LNCAP (cell line): Measurements from ENCODE around the gene CDKAL1.

Experiments used
- CTCF ChIP-seq: fragments of 450-650 bp; IDR thresholded peaks from 2 replicates; pipeline ENCODE4 v1.5.1; 2017; ENCODE audit warnings: mild to moderate bottlenecking

The CDKAL1 gene

DNA sequence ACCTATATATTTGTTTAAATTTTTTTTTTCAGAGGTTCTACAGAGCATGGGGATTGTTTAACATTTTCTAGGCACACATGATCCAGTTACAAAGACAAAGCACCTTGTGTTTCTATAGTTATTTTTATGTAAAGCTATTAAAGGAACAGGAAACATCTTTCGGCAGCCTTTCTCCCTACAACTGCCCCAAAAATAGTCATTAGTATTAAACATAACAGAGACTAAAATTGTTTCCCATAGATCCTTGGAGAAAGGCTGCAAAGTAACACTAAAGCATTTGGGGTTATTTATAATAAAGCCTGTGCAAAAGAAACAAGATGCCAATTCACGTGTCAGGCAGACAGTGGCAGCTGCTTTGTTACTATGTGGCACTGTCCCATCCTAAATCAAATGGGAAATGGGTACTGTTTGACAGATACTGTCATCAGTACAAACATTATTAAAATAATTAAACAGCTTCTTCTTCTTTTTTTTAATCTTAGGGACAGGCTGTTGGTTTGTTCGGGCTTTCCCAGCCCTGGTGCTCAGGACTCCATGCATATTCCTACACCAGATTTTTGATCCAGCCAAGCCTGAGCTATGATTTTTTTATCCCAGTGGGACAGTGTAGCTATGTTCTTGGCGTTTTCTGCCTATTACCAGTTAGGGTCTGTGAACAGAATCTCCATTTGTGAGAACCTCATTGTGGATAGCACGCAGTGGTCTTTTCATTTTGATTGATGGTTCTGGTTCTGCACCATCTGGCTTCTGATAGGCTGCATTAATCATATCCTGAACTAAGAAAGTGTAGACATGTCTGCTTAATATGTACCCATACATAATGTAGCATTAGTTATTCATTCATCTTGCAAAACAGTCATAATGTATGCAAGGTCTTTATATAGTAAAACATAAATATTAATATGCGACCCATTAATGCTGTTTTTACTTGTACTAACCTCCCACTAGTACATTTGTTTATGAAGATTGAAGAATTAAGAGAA, 598.9 kb downstream of the CDKAL1 start:
- TF ChIP-seq CTCF = no peak

- no peak for TF ChIP-seq CTCF
Observed at GRCh38 chr6:21133901-21134300, 599.6 kb downstream of the CDKAL1 start.

DNA sequence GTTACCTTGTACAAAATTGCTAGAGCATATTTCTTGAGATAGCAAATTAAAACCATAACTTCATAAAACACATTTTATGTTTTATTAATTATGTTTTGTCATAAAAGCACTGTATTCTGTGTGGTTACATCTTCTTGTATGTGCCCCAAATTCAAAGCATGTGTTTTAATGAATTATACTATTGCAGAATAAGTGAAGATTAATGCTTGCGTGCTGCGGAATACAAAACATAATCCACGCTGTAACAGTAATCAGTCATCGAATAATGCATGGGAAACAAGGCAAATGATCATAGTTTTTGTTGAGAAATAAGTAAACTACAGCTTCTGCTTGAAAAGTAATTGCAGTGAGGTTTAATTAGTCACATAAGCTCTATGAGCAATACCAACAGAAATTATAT, 600.1 kb downstream of the CDKAL1 start:
- no peak for TF ChIP-seq CTCF

DNA sequence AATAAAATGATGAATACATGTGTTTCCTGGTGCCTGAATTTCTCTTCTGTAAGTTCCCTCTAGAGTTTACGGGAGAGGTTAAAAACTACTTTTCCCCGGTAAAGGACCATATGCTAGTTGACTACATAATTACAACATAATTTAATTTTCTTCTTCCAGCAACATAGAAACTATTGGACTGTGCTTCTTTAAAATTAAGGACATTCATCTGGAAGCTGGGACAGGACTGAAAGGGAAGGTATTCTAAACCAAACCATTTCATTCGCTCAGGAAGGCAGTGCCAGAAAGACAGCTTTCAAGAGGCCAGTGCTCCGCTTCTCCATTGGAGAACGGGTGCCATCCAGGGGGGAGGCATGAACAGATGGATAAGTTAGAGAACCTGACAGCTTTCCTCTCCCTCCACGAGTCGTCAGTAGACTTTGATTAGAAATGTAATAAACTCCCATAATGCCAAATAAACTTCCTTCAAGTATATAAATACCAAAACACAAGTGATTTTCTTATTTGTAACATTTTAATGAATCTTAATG, 601.3 kb downstream of the CDKAL1 start:
- no peak for TF ChIP-seq CTCF

GRCh38 chr6:21137700-21138335, 603.6 kb downstream of the CDKAL1 start:
- TF ChIP-seq CTCF = no peak

- TF ChIP-seq CTCF = no peak
Observed at GRCh38 chr6:21138336-21139069, 604.2 kb downstream of the CDKAL1 start.

DNA sequence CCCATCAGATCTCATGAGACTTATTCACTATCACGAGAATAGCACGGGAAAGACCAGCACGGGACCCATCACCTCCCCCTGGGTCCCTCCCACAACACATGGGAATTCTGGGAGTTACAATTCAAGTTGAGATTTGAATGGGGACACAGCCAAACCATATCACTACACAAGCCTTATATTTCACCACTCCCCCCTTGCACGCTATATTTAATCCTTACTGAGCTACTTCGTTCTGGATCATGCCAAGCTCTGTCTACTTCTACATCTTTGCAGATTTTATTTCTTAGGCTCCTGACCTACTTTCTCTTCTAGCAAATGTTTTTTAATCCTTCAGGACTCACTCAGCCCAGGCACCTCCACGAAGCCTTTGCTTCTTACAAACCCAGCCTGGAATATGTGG, 606.7 kb downstream of the CDKAL1 start:
- TF ChIP-seq CTCF = no peak
